Activated CD4-positive, alpha-beta T cell treated with anti-CD3 and anti-CD28 coated beads, Interleukin-2, amount 50 U/mL, for 24 hours (primary cell): ENCODE results near the gene PRKAG1.
A peak's percentile ranks its signal among the peaks of the same experiment; 100 is the strongest.

Source experiments
- DNase-seq, 2 donors: peaks; one replicate each; pipeline ENCODE4 v3.0.0-alpha.2; 2020; ENCODE audit warnings: low read depth in 1 of 2, low spot score in 1 of 2

Gene PRKAG1

GRCh38 chr12:48969160-48969771 lies 49.3 kb downstream of the PRKAG1 start:
- DNase-seq, result no peak

- DNase-seq, result no peak
Measured at GRCh38 chr12:48968467-48968866, 50.1 kb downstream of the PRKAG1 start.

GRCh38 chr12:48967991-48968390 lies 50.6 kb downstream of the PRKAG1 start:
- DNase-seq, result no peak

- no peak for DNase-seq
Measured at GRCh38 chr12:48966177-48966895, 52.2 kb downstream of the PRKAG1 start.

- no peak for DNase-seq
Measured at GRCh38 chr12:48965298-48965838, 53.2 kb downstream of the PRKAG1 start.

- no peak for DNase-seq
Measured at GRCh38 chr12:48961801-48962200, 56.8 kb downstream of the PRKAG1 start.

- no peak for DNase-seq
Measured at GRCh38 chr12:48961331-48961730, 57.2 kb downstream of the PRKAG1 start.

- no peak for DNase-seq
Measured at GRCh38 chr12:48960834-48961233, 57.7 kb downstream of the PRKAG1 start.

GRCh38 chr12:48958049-48958388 lies 60.6 kb downstream of the PRKAG1 start:
- DNase-seq, result no peak

GRCh38 chr12:48957141-48958048 lies 61.2 kb downstream of the PRKAG1 start, which contains the start of gene ARF3:
Gene ARF3, minus strand, starts transcription at chr12:48957487. Its CDS starts 16,392 bp downstream, at chr12:48941095.
- DNase-seq, result peak; percentile 79 to 85

GRCh38 chr12:48956279-48957140 lies 62.1 kb downstream of the PRKAG1 start:
- DNase-seq, result no peak

- DNase-seq, result no peak
Measured at GRCh38 chr12:48954841-48955501, 63.6 kb downstream of the PRKAG1 start.

- no peak for DNase-seq
Measured at GRCh38 chr12:48954061-48954460, 64.5 kb downstream of the PRKAG1 start.

- no peak for DNase-seq
Measured at GRCh38 chr12:48952691-48953090, 65.9 kb downstream of the PRKAG1 start.
